GOT3 (cell line): ENCODE data around the gene PLEKHD1.

Source experiments
- DNase-seq: peaks from one replicate; lab custom pipeline; 2025; ENCODE audit warnings: mixed read lengths; lab: John Stamatoyannopoulos, UW

Gene PLEKHD1

DNA sequence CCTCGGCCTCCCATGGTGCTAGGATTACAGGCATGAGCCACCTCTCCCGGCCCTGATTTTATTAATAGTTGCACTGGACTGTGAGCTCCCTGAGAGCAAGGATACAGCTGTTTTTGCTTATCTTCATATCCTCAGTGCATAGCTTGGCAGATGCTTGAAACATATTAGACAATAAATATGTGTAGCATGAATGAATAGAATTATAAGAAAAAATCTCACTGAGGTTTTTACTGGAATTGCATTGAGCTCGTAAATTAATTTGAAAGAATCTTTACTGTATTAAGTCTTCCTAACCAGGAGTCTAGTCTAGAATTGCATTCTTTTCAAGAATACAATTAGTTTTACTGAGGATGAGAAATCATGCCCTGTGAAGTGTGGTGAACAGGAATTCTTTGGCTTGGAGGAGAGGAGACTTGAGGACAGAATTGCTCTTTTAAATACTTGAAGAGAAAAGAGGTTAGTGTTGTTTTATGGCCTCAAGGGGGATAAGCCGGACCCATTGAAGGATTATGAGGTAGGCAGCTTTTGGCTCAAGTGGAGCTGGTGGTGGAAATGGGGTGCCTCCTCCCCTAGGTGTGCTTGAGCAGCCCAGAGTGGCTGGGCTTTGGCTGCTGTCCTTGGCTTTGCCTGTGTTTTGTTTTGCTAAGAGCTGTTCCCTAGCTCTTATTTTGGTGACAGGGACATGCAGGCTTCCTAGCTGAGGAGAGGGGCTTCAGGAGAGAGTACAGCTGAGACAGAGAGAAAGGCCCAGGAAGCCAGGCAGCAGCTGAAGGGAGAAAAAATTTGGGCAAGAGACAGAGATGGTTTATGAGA, 34.0 kb downstream of the PLEKHD1 start:
- no peak for DNase-seq

DNA sequence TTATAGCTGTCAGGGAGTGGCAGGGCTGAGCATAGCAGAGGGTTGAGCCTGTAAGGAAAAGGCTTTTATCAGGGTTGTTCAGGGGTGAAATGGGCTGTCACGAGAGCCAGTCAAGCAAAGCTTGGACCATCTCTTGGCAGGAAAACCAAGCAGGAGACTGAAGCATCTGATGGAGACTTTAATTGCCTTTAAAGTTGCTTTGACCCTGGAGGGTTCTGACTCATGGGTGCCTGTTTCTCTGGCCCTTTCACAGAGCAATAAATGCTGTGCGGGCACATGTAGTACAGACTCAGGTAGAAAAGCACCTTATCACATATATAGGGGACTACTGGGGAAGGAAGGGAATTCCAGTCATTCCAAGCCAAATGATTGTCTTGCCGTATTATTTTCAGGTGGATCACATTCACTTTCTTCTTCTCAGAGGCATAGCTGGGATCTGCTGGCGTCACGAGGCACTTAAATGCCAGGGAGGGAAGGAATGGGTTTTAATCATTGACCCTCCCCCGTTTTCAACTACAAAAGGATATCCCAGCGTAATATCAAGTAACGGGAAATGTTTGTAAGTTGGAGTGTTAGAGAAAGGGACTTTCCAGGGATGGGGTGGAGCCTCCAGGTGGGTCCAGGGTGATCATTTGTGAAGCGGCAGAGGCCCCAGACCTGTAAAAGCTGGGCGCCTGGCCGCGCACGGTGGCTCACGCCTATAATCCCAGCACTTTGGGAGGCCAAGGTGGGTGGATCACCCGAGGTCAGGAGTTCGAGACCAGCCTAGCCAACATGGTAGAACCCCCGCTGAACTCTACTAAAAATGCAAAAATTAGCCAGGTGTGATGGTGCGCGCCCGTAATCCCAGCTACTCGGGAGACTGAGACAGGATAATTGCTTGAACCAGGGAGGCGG, 34.9 kb downstream of the PLEKHD1 start:
- DNase-seq: no peak

DNA sequence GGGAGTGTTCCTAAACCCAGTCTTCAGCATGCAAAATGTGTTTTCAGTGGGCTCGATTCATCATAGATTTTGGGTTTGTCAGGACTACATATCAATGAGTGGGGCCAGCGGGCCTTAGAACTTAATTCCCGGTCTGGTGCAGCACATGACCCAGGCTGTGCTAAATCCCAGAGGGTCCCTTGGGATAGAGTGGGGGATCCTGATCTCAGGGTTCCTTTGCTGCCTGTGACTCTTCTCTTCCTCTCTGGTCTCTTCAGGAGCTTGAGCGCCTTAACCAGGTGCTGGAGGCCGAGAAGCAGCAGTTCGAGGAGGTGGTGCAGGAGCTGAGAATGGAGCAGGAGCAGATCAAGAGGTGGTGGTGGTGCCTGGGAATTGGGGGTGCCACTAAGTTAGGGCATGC, 37.5 kb downstream of the PLEKHD1 start:
- no peak for DNase-seq

DNA sequence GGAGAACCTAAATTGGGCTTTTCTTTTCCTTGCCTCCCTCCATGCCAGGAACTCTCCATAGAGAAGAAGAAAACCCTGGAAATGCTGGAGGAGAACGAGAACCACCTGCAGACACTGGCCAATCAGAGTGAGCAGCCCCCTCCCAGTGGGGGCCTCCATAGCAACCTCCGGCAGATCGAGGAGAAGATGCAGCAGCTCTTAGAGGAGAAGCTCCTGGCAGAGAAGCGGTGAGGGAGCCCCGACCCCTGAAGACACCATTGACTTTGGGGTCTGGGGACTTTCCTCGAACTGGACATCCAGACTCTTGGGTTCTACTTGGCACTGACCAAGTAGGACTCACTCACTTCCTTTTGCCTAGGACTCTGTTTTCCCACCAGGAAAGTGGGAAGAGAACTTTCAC, 41.4 kb downstream of the PLEKHD1 start:
- no peak for DNase-seq

DNA sequence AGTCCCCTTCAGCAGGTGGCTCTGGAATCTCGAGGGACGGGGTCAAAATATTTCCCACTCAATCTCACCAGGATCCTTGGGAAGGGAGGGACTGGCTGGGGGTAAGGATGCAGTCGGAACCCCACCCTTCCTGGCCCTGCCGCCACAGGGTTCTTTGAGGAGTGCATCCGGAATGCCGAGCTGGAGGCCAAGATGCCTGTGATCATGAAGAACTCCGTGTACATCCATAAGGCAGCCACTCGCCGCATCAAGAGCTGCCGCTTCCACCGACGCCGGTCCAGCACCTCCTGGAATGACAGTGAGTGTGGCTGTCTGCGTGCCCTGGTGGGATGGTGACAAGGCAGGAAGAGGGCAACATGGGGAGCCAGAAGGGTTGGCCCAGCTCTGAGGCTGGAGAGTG, 43.1 kb downstream of the PLEKHD1 start:
- DNase-seq: no peak

DNA sequence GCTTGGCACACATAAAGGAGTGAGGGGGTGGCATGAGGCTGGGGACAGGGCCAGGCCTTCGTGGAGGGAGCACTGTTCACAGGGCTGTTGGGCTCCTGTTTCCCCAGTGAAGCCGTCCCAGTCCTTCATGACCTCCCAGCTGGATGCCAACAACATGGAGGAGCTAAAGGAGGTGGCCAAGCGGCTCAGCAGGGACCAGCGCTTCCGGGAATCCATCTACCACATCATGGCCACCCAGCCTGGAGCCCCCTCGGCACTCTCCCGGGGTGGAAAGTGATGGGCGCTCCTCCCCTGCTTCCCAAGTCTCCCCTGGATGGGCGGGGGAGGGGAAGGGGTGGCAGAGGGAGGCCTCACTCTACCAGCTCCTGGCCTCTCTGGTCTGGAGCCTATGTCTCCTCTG, 43.6 kb downstream of the PLEKHD1 start:
- DNase-seq: no peak

DNA sequence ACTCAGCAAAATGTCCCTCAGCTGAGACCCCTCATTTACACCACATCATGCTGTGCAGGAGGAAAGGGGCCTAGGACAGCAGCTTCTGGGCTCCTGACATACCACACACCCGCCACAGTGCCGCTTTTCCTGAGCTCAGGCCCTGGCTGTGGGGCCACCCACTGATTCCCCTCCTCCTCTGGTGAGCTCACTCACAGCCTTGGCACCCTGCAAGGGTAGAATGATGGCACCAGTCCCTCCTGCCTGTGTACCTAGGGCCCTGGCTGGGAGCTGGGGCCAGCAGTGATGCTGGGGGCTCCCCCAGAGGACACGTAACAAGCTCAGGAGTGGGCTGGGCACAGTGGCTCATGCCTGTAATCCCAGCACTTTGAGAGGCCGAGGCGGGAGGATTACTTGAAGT, 44.4 kb downstream of the PLEKHD1 start:
- no peak for DNase-seq

DNA sequence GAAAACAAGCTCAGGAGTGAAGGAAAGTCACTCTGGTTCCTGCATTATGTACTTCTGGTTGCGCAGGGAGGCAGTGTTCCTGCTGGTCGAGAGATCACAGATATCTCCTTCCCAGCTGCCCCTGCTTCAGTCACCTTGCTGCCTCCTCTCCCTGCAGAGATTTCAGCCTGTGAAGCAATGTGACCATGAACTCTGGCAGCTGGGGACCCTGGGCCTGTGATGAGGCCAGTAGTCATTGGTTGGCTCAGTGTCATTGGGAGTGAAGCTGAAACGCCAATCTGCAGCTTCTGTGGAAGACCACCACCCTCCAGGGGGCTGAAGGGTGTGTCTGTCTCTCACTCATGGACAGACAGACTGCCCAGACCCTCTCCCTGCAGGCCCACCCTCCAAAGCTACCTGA, 45.0 kb downstream of the PLEKHD1 start:
- DNase-seq: no peak

DNA sequence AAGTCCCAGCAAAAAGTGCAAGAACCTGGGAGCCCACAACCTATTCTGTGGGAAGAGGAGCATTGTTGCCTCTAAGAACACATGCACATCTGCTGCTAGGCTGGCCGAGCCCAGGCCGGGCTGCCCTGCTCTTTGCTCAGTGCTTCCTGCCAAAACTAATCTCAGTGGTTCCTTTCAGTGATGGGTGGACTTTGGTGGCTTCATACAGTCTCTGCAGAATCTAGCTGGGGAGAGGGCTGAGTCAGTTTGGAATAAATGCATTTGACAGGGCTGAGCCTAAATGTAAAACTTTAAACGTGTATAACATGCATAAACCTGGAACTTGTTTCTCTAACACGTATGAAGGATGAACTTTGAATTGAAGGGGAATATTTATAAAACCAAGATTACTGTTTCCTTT, 45.6 kb downstream of the PLEKHD1 start:
- DNase-seq: no peak

DNA sequence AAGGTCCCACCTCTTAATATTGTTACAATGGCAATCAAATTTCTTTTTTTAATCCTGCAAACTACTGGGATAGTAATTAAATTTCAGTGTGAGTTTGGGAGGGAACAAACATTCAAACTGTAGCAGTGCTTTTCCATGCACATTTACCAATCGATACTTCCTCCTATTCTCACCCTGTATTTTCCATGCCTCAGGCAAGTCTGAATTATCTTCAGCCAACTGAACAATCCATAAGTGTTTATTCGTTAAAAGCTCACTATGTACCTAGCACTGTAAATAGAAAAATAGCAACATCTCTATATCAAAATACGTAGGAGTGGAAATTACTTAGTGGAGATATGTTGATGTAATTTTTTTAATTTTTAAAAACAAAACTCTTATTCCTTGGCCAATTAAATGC, 46.6 kb downstream of the PLEKHD1 start:
- DNase-seq: no peak

DNA sequence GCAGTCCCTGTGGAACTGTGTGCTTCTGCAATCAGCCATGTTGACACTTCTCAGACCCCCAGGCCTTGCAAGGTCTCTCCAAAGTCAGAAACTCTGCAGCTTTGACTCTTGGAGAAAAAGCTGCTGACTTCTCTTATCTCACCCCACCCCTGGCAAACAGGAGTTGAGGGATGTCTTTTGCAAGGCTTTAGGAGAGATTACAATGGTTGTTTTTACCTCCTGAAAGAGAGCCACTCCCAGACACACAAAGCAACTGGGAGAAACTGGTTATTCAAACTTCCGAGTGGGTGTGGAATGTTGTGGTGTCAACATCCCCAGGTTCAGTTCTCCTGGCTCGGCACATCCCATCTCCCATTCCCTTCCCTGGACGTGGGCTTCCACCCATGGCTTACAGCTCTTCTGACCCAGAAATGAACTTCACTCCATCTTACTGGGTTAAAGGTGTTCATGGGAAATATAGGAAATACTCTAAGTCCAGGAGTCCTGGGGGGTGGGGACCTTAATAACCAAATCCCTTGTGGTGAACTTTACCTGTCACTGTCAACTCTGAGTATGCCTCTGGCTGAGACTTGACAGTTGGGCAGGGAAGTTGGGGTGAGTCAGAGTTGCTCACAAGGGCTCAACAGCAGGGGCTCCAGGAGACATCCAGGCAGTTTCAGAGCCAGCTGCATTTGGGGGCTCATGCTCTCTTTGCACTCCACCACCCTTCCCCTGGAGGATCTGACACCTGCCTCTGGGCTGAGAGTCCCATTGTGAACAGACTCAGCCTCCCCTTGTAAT, 48.2 kb downstream of the PLEKHD1 start:
- no peak for DNase-seq

DNA sequence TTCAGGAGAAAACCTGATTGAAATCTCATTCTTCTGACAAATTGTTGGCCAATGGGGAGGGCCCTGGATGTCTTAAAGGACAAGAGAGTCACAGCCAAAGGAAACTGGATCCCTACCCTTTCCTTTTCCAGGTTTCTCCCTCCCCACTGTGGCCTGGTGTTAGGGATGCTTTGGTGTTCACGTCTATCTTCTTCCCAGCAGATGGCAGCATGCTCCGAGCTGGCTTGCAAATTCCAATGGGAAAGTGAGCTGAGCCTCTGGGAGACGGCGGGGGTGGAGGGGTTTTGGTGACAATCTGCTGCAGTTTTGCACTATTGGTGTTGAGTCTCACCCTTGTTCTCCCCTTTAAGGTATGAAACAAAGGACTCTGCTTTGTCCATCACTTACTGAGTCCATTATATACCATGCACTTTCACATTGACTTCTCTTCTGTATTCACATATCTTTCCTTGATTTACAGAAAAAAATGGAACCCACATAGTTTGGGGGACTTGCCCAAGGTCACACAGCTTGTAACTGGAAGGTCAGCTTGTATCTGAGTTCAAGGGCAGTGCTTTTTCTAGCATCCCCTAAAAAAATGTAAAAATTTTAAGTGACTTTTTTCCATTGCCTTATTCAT, 50.8 kb downstream of the PLEKHD1 start:
- DNase-seq: no peak

DNA sequence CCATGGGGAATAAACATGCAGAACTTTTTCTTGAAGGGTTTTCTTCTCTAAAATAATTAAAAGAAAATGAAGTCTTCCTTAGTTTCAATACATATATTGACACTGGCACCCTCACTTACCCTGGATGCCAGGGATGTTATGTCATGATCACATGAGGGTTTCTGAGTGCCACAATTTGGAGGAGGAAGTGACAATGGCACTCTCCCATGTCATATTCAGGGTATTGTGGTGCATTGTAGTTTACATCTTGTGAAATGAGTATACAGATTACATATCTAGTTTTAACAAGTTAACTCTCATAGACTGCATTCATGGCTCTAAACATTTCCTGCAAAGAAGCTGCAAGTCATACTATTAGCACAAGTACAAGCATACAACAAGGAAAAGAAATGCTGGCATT, 52.4 kb downstream of the PLEKHD1 start:
- no peak for DNase-seq

DNA sequence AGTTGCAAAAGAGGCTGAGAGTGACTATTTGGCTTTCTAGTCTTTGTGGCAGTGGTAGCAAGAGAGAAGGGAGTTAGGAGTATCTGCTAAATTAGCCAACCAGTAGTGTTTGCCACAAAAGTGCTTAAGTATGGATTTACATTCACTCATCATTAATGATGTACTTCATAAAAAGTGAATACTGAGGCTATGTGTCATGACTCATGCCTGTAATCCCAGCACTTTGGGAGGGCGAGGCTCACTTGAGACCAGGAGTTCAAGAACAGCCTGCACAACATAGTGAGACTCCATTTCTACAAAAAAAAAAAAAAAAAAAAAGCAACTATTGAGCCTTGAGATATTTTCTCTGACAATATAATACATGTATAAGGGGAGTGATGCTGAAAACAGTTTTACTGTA, 53.4 kb downstream of the PLEKHD1 start:
- DNase-seq: no peak

DNA sequence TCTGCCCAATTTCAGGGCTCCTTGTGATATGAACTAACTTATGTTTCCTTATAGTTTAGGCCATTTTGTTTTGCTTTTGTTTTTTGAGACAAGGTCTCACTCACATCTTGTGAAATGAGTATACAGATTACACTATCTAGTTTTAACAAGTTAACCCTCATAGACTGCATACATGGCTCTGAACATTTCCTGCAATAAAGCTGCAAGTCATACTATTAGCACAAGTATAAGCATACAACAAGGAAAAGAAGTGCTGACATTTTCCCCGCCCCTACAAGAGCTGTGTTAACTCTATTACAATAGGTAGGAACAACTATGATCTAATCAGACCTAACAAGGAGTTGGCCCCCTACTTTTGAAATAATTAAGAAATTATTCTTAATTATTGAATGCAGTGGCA, 54.2 kb downstream of the PLEKHD1 start:
- DNase-seq: no peak

DNA sequence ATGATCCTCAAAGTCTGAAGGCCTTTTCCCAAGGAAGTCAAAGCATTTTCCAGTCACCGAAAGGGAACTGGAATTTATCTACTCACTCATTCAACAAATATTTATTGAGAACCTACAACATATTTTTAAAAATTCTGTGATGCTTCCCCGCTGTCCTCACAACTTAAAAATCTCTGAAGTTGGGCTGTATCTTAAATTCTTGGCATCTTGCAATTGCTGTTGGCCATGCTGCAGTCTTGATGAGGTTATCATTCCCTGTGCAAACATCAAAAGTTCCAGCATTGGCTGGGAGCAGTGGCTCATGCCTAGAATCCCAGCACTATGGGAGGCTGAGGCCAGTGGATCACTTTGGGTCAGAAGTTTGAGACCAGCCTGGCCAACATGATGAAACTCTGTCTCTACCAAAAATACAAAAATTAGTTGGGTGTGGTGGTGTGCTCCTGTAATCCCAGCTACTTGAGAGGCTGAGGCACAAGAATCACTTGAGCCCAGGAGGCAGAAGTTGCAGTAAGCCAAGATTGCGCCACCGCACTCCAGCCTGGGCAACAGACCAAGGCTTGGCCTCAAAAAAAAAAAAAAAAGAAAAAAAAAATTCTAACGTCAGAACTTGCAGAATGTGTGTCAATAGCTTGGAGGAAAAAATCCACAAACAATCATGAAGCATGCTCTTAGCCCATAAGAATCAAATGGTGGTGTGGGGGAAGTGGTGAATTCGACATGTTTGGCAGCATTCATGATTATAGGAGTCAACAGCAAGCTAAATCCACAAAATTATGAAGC, 55.3 kb downstream of the PLEKHD1 start:
- DNase-seq: no peak

DNA sequence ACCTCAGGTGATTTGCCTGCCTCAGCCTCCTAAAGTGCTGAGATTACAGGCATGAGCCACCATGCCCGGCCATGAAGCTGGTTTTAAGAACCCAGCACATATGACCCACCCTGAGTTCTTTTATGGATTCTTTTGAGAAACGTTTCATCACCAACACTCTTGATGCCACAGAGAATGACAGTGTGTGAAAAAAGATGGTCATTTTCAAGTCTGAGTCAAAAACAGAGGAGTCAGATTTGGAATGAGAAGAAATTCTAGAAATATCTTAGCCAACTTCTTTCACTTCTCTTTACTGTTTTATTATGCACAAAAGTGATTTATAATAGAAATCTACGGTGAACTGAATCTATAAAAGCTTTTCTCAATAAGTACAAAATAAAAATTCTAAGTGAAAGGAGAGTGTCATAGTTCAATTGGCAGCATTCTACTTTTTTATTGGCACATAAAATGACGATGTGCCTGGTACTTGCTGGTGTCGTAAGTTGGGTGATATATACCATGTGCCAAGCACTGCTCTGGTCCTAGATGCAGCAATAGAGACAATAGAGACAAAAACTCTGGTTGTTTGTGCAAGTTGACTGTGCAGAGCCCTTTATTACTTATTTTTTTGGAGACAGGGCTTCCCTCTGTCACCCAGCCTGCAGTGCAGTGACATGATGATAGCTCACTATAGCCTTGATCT, 56.3 kb downstream of the PLEKHD1 start:
- DNase-seq: no peak

DNA sequence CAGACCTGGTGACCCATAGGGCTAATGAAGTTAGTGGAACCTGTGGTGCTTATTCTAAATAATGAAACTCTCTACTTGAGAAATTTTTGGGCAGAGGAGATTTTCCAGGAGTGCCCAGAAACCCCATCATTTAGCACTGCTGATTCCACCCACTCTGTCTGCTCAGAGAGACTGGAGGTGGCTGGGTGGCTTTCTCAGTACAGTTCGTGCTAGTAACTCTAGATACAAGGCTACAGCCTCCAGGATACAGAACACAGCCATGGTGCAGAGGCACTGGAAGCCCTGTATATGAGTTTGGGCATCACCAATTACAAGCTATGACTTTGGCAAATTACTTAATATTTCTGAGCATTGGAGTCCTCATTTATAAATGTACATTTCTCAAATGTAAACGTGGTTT, 57.8 kb downstream of the PLEKHD1 start:
- DNase-seq: no peak

DNA sequence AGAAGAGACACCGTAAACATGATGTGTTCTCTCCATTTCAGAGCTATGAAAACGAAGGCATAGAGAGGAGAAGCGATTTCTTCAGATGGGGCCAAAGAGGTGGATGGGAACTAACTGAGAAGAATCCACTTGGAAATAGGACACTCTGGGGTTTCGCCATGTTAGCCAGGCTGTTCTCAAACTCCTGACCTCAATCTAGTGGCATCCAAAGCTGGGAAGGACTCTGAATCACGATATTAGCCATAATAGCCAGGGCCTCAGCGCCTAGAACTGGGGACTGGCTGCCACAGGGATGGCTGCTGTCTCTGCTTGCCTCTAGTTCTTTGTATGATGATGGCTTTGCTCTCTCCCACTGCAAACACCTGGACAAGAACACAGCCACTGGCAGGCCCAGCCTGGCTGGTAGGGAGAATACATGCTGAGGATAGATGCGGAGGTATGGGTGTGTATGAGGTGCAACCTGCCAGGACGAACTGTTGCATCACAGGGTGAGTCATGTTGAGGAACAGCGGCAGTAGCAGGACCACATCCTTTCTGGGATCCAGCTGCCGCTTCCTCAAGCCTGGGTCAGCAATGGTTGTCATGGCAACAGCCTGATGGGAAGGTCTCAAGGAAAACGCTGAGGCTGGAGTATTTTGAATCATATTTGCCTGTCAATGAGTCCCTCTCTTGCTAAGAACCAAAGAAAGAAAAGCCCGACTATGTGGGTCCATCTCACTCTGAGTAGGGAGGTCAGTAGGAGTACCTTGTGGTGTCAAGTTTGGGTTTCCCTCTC, 59.0 kb downstream of the PLEKHD1 start:
- peak; percentile 4 for DNase-seq
